ENCODE results near the gene TBX21. TPM values are rescaled to one million over a fixed set of nuclear protein-coding genes. Genes with fewer than 3 reads are reported as not detected.

The TBX21 gene
- polyA plus RNA-seq, 1 donor from 2014 or later: not detected

- H3K4me2 ChIP-seq (ENCODE audit: low read length): no peak overlapping the region
- TF ChIP-seq CTCF (IDR thresholded peaks at IDR 0.05; ENCODE audit: poor library complexity, severe bottlenecking) (no peak), MXI1 (conservative IDR thresholded peaks at IDR 0.05; ENCODE audit: poor library complexity, severe bottlenecking) (no peak), EP300 (conservative IDR thresholded peaks at IDR 0.05; ENCODE audit: poor library complexity, severe bottlenecking) (no peak), EZH2 (IDR thresholded peaks at IDR 0.05; ENCODE audit: borderline replicate concordance, insufficient read depth, low read length, poor library complexity, severe bottlenecking) (no peak), REST (IDR thresholded peaks at IDR 0.05; ENCODE audit: borderline replicate concordance) (no peak), RAD21 (conservative IDR thresholded peaks at IDR 0.05) (no peak), POLR2AphosphoS5 (IDR thresholded peaks at IDR 0.05) (no peak), SMC3 (conservative IDR thresholded peaks at IDR 0.05; ENCODE audit: poor library complexity) (no peak), TAF1 (IDR thresholded peaks at IDR 0.05; ENCODE audit: low read depth) (no peak)
- peaks cover 77% of the 10 kb centered on the region for H3K27me3 ChIP-seq (ENCODE audit: insufficient read depth, low read depth, low read length)
- no peak overlapping the region for H3K27ac ChIP-seq (ENCODE audit: low read length)
- H3K79me2 ChIP-seq (replicated peaks; ENCODE audit: insufficient read depth, low read length): no peaks in the 10 kb centered on the region
- no peak overlapping the region for H2AFZ ChIP-seq (ENCODE audit: low read depth, low read length)
- H3K4me3 ChIP-seq (ENCODE audit: low read length): no peak overlapping the region
- no peaks in the 10 kb centered on the region for H3F3A ChIP-seq (ENCODE audit: insufficient read depth, low read length, poor library complexity, severe bottlenecking)
- H3K9me2 ChIP-seq (ENCODE audit: insufficient read depth, low read length): no peaks in the 10 kb centered on the region
- H3K9ac ChIP-seq (ENCODE audit: low read length): no peak overlapping the region
- H4K20me1 ChIP-seq (ENCODE audit: insufficient read depth): no peaks in the 10 kb centered on the region
- no peaks in the 10 kb centered on the region for H3K9me3 ChIP-seq (ENCODE audit: low read length)
- H3K36me3 ChIP-seq (ENCODE audit: insufficient read depth, low read length): no peaks in the 10 kb centered on the region
Observed at GRCh38 chr17:47792457-47792856, 59.4 kb downstream of the TBX21 start.

GRCh38 chr17:47792979-47793378, 59.9 kb downstream of the TBX21 start:
- Histone ChIP-seq H3F3A (ENCODE audit: insufficient read depth, low read length, poor library complexity, severe bottlenecking) (no peaks in the 10 kb centered on the region), H2AFZ (ENCODE audit: low read depth, low read length) (no peak overlapping the region), H3K79me2 (replicated peaks; ENCODE audit: insufficient read depth, low read length) (no peaks in the 10 kb centered on the region), H3K9me3 (ENCODE audit: low read length) (no peaks in the 10 kb centered on the region), H3K9ac (ENCODE audit: low read length) (no peak overlapping the region), H3K4me3 (ENCODE audit: low read length) (no peak overlapping the region), H4K20me1 (ENCODE audit: insufficient read depth) (no peaks in the 10 kb centered on the region), H3K4me2 (ENCODE audit: low read length) (no peak overlapping the region), H3K27me3 (ENCODE audit: insufficient read depth, low read depth, low read length) (peaks cover 77% of the 10 kb centered on the region), H3K36me3 (ENCODE audit: insufficient read depth, low read length) (no peaks in the 10 kb centered on the region), H3K9me2 (ENCODE audit: insufficient read depth, low read length) (no peaks in the 10 kb centered on the region), H3K27ac (ENCODE audit: low read length) (no peak overlapping the region)
- TF ChIP-seq EP300 (conservative IDR thresholded peaks at IDR 0.05; ENCODE audit: poor library complexity, severe bottlenecking) (no peak), RAD21 (conservative IDR thresholded peaks at IDR 0.05) (no peak), CTCF (IDR thresholded peaks at IDR 0.05; ENCODE audit: poor library complexity, severe bottlenecking) (no peak), SMC3 (conservative IDR thresholded peaks at IDR 0.05; ENCODE audit: poor library complexity) (no peak), TAF1 (IDR thresholded peaks at IDR 0.05; ENCODE audit: low read depth) (no peak), REST (IDR thresholded peaks at IDR 0.05; ENCODE audit: borderline replicate concordance) (no peak), POLR2AphosphoS5 (IDR thresholded peaks at IDR 0.05) (no peak), MXI1 (conservative IDR thresholded peaks at IDR 0.05; ENCODE audit: poor library complexity, severe bottlenecking) (no peak), EZH2 (IDR thresholded peaks at IDR 0.05; ENCODE audit: borderline replicate concordance, insufficient read depth, low read length, poor library complexity, severe bottlenecking) (no peak)
